Gastroesophageal sphincter (tissue), 4 donors: ENCODE data around the gene TMEM145. TPM values are rescaled to one million over a fixed set of nuclear protein-coding genes. Genes with fewer than 3 reads are reported as not detected.
"Not testable (repeated sequence)": the region's sequence is repeated elsewhere in the genome, so short reads cannot be mapped to it uniquely, and the experiment has no call there.

ENCODE experiments used
- ATAC-seq: fragments of 150-250 bp; one replicate; pipeline ENCODE4 v1.9.1; 2016; ENCODE audit warnings: mild to moderate bottlenecking, moderate library complexity
- H3K27ac ChIP-seq, 4 donors: fragments of 200-600 bp; sonication (generic) in 3 of 4; 1 replicate in 3 of 4; 2 replicates in 1 of 4; pipeline ENCODE4 v1.5.1; 2016 to 2019
- H3K27me3 ChIP-seq: fragments of 200-600 bp; sonication (generic); one replicate; pipeline ENCODE4 v1.5.1; 2019
- H3K36me3 ChIP-seq, 2 donors: fragments of 200-600 bp; sonication (generic); one replicate each; pipeline ENCODE4 v1.5.1; 2019; ENCODE audit warnings: control low read depth in 1 of 2
- H3K4me1 ChIP-seq, 3 donors: fragments of 200-600 bp; sonication (generic); 1 replicate in 2 of 3; 2 replicates in 1 of 3; pipeline ENCODE4 v1.5.1; 2016 to 2019; ENCODE audit warnings: control low read depth in 2 of 3
- H3K4me3 ChIP-seq, 2 donors: fragments of 200-600 bp; sonication (generic); one replicate each; pipeline ENCODE4 v1.5.1; 2019; ENCODE audit warnings: mild to moderate bottlenecking in 1 of 2, moderate library complexity in 1 of 2
- H3K9me3 ChIP-seq, 3 donors: fragments of 200-600 bp; sonication (generic); one replicate each; pipeline ENCODE4 v1.5.1; 2017 to 2019; ENCODE audit warnings: control low read depth in 2 of 3
- EP300 ChIP-seq: sonication (generic); formaldehyde crosslinking; IDR thresholded peaks from one replicate; pipeline ENCODE4 v1.6.1; 2017; ENCODE audit warnings: antibody characterized with exemption, mild to moderate bottlenecking
- POLR2A ChIP-seq, 2 donors: fragments of 450-650 bp; IDR thresholded peaks; one replicate each; pipeline ENCODE4 v1.6.1; 2017; ENCODE audit warnings: antibody characterized with exemption in 2 of 2, mild to moderate bottlenecking in 2 of 2, moderate library complexity in 1 of 2
- POLR2AphosphoS5 ChIP-seq: sonication (generic); formaldehyde crosslinking; IDR thresholded peaks from one replicate; pipeline ENCODE4 v1.6.1; 2017; ENCODE audit warnings: antibody characterized with exemption
- WGBS, 2 donors: methylation state at CpG; one replicate each; pipeline ENCODE4 v1.1.5; 2018; ENCODE audit warnings: low coverage in 1 of 2; 5-methylcytosine and 5-hydroxymethylcytosine counted together
- total RNA-seq, 4 donors: library from RNA; depleted of rRNA; stranded (reverse); fragments of >200 nt; gene quantifications; one replicate each; pipeline ENCODE4 v1.1.0, GENCODE V29; 2016
- TF ChIP-seq, protein P1 (sequence below), 4 experiments: fragments of 200-600 bp in 2 of 4; fragments of 450-650 bp in 2 of 4; sonication (generic) in 1 of 4; IDR thresholded peaks; one replicate each; pipeline ENCODE4 v1.5.1; 2017 to 2019; ENCODE audit warnings: antibody characterized with exemption in 4 of 4, mild to moderate bottlenecking in 2 of 4, moderate library complexity in 2 of 4

The TMEM145 gene
- total RNA-seq: under 1 TPM in 1 of 4 donors, not detected in 3; 0.27 TPM

DNA sequence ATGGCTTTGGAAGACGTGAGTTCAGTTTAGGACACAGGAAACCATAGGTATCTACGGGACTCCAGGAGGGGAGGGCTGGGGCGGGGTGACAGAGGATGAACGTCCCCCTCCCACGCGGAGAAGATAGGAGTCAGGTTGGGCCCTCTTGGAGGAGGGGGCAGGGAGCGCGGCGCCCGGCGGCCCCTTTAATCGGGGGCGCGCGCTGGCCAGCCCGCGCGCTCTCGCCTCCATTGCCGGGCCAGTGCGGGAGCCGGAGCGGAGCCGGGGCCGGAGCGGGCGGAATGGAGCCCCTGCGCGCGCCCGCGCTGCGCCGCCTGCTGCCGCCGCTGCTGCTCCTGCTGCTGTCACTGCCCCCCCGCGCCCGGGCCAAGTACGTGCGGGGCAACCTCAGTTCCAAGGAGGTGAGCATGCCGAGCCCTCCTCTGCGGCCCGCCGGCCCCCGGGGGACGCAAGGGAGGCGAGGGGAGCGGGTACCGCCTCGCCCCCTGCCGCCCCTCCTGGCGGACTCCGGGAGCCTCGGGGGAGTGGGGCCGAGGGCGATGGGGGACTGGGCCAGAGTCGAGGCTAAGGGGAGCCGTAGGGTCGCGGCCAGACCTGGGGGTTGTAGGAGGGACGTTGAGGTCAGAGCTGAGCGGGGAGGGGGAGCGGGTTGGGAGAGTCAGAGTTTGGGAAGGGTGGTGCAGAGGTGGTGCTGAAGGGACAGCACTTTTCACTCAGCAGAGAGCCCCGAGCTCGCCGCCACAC, at the start of gene TMEM145:
TSS of gene TMEM145 (plus strand) at position 214 of the 744 bp plus-strand sequence. CDS start at position 282, 68 bp downstream.
- Histone ChIP-seq H3K9me3 (no peaks in the 10 kb centered on the region), H3K27ac (no peak within 1 kb of the TSS), H3K4me1 (peaks cover 0 to 19% (median 10%) of the 10 kb centered on the region in 3 donors), H3K27me3 (peaks cover 51% of the 10 kb centered on the region), H3K36me3 (no peaks in the 10 kb centered on the region), H3K4me3 (peak within 1 kb of the TSS; percentile 19 to 55)
- ATAC-seq: peak; percentile 77
- 0 to 3% methylated on average over 5 to 8 of the region's 67 CpGs for WGBS, 2 donors
- TF ChIP-seq EP300: no peak
- TF ChIP-seq, protein P1, sequence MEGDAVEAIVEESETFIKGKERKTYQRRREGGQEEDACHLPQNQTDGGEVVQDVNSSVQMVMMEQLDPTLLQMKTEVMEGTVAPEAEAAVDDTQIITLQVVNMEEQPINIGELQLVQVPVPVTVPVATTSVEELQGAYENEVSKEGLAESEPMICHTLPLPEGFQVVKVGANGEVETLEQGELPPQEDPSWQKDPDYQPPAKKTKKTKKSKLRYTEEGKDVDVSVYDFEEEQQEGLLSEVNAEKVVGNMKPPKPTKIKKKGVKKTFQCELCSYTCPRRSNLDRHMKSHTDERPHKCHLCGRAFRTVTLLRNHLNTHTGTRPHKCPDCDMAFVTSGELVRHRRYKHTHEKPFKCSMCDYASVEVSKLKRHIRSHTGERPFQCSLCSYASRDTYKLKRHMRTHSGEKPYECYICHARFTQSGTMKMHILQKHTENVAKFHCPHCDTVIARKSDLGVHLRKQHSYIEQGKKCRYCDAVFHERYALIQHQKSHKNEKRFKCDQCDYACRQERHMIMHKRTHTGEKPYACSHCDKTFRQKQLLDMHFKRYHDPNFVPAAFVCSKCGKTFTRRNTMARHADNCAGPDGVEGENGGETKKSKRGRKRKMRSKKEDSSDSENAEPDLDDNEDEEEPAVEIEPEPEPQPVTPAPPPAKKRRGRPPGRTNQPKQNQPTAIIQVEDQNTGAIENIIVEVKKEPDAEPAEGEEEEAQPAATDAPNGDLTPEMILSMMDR (IDR thresholded peaks at IDR 0.05): peak in 1 of 4 experiments; percentile 44

DNA sequence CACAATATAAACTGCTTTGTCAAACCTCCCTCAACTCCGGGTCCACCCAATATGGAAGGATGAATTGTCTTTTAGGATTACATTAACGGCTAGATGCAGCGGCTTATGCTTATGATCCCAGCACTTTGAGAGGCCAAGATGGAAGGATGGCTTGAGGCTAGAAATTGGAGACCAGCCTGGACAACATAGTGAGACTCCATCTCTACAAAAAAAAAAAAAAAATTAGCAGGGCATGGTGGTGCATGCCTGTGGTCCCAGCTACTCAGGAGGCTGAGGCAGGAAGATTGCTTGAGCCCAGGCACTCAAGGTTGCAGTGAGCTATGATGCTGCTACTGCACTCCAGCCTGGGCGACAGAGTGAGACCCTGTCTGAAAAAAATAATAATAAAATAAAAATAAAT, 47.0 kb upstream of the TMEM145 start:
- H3K27me3 ChIP-seq, H3K27ac ChIP-seq, H3K36me3 ChIP-seq, H3K4me3 ChIP-seq, ATAC-seq, H3K9me3 ChIP-seq: not testable (repeated sequence)
- WGBS, 2 donors: 85 to 87% methylated on average over 4 of the region's 4 CpGs
- peaks cover 0 to 22% (median 18%) of the 10 kb centered on the region in 3 donors for H3K4me1 ChIP-seq

DNA sequence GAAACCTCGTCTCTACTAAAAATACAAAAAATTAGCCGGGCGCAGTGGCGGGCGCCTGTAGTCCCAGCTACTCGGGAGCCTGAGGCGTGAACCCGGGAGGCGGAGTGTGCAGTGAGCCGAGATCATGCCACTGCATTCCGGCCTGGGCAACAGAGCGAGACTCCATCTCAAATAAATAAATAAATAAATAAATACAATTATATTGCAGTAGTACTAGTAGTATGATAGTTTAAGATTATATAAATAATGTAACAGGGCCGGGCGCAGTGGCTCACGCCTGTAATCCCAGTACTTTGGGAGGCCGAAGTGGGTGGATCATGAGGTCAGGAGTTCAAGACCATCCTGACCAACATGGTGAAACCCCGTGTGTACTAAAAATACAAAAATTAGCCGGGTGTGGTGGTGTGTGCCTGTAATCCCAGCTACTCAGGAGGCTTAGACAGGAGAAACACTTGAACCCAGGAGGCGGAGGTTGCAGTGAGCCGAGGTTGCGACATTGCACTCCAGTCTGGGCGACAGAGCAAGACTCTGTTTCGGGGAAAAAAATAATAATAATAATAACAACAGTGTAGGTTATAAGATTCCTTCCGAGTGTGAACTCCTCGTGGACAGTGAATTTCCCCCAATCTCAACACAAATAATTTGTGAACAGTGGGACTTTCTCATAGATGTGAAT, 46.0 kb upstream of the TMEM145 start:
- not testable (repeated sequence) for H3K36me3 ChIP-seq, H3K9me3 ChIP-seq, H3K4me3 ChIP-seq, ATAC-seq, H3K27me3 ChIP-seq
- 88 to 90% methylated on average over 10 to 20 of the region's 25 CpGs for WGBS, 2 donors
- Histone ChIP-seq H3K27ac (peak overlapping the region in 2 of 4 donors; percentile 95 to 99), H3K4me1 (peaks cover 0 to 32% (median 23%) of the 10 kb centered on the region in 3 donors)

DNA sequence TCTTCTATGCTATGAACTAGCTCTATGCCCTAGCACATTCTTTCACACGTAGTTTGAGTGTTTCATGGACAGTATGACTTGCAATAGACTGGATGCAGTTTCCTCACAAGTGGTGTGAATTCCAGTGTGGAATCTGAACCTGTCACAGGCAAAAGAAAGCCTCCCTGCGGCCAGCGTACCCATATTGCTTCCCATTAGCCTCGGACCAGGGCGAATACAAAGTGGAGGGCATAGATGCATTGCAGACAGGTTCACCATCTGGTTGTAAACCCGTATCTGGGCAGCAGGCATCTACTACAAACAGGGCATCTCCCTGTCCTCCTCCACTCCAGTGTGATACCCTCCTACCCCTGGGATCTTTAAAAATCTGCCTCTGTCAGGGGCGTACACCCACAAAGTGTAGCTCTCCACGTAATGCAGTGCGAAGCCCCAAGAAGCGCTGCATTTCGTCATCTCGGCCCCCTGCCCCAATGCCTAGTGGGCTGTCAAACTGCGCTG, 45.4 kb upstream of the TMEM145 start:
- Histone ChIP-seq H3K36me3 (peaks cover 0 to 14% of the 10 kb centered on the region in 2 donors), H3K4me1 (peaks cover 0 to 38% (median 23%) of the 10 kb centered on the region in 3 donors), H3K27me3 (no peaks in the 10 kb centered on the region), H3K9me3 (no peaks in the 10 kb centered on the region), H3K4me3 (peak overlapping the region; percentile 21 to 71), H3K27ac (peak overlapping the region; percentile 76 to 99 (median 97))
- TF ChIP-seq EP300 (no peak), POLR2A (IDR thresholded peaks at IDR 0.05) (no peak), POLR2AphosphoS5 (no peak)
- TF ChIP-seq, protein P1 (IDR thresholded peaks at IDR 0.05): no peak
- 2 to 14% methylated on average over 2 to 7 of the region's 13 CpGs for WGBS, 2 donors
- ATAC-seq: no peak

DNA sequence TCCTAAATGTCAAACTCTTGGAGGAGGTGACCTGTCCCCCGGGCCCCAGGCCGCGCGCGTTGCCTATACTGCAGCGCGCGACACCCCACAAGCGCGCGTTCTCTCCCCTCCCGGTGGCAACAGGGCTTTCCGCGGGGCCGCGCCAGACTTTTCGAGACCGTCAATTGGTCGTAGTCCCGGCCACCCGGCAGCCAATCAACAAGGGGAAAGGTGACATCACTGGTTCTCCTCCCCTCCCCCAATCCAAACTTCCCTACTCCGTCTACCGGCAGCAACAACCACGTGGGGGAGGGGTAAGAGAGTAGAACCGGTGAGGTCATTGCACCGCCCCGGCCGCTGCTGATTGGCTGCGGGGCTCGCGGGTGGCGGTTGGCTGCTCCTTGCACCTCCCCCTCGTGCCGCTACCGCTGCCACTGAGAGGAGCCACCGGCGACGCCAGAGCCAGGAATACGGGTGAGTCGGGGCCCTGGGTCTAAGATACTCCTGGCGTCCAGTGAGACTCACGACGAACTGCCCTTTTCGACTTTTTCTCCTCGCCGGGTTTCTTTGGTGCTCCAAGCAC, 44.9 kb upstream of the TMEM145 start:
- peaks cover 0 to 43% (median 23%) of the 10 kb centered on the region in 3 donors for H3K4me1 ChIP-seq
- no peaks in the 10 kb centered on the region for H3K9me3 ChIP-seq
- 0% methylated on average over 11 to 12 of the region's 46 CpGs for WGBS, 2 donors
- peak; percentile 87 for ATAC-seq
- peaks cover 0 to 20% of the 10 kb centered on the region in 2 donors for H3K36me3 ChIP-seq
- H3K4me3 ChIP-seq: peak overlapping the region; percentile 63 to 71
- no peaks in the 10 kb centered on the region for H3K27me3 ChIP-seq
- H3K27ac ChIP-seq: peak overlapping the region; percentile 89 to 99 (median 97)
- TF ChIP-seq POLR2A (IDR thresholded peaks at IDR 0.05) (peak in 1 of 2 donors; percentile 64), POLR2AphosphoS5 (peak; percentile 60), EP300 (no peak)
- TF ChIP-seq, protein P1 (IDR thresholded peaks at IDR 0.05): peak in 1 of 4 experiments; percentile 18
